HG02763 (cell line): ENCODE measurements around the gene NTF4.
"Not testable (repeated sequence)": the region's sequence is repeated elsewhere in the genome, so short reads cannot be mapped to it uniquely, and the experiment has no call there.

Experiments
- ATAC-seq: cut with Tn5 transposase; IDR thresholded peaks from one replicate; pipeline ENCODE4 v1.9.1; 2021; ENCODE audit warnings: mild to moderate bottlenecking, moderate library complexity; ENCODE audit not compliant: unreplicated experiment

The NTF4 gene

GRCh38 chr19:49024233-49024632, 40.4 kb downstream of the NTF4 start, which contains the start of gene CGB3:
CGB3 (minus strand) TSS chr19:49024333; CDS start chr19:49023971, 362 bp downstream.
- ATAC-seq = not testable (repeated sequence)

GRCh38 chr19:49022116-49022515, 42.5 kb downstream of the NTF4 start:
- ATAC-seq = no peak

- ATAC-seq = no peak
Observed at GRCh38 chr19:49020931-49021895, 43.4 kb downstream of the NTF4 start.

GRCh38 chr19:49020342-49020741, 44.3 kb downstream of the NTF4 start:
- ATAC-seq = no peak

GRCh38 chr19:49019242-49019932, 45.2 kb downstream of the NTF4 start:
- no peak for ATAC-seq

GRCh38 chr19:49018388-49019241, 46.0 kb downstream of the NTF4 start:
- ATAC-seq = not testable (repeated sequence)

GRCh38 chr19:49017666-49018351, 46.8 kb downstream of the NTF4 start:
- no peak for ATAC-seq

- no peak for ATAC-seq
Observed at GRCh38 chr19:49017041-49017665, 47.5 kb downstream of the NTF4 start, which contains the start of gene LHB. LHB (minus strand) TSS chr19:49017091; CDS start chr19:49017081, 10 bp downstream.

GRCh38 chr19:49016067-49016839, 48.4 kb downstream of the NTF4 start:
- ATAC-seq = no peak

- ATAC-seq = no peak
Observed at GRCh38 chr19:49014870-49015255, 49.8 kb downstream of the NTF4 start.

GRCh38 chr19:49014123-49014869, 50.3 kb downstream of the NTF4 start:
- no peak for ATAC-seq

GRCh38 chr19:49011194-49011593, 53.4 kb downstream of the NTF4 start:
- no peak for ATAC-seq
